ENCODE measurements around the gene ACSM5. TPM values are rescaled to one million over a fixed set of nuclear protein-coding genes. Genes with fewer than 3 reads are reported as not detected.
"Not testable (repeated sequence)": the region's sequence is repeated elsewhere in the genome, so short reads cannot be mapped to it uniquely, and the experiment has no call there.

The ACSM5 gene
- total RNA-seq, 2 experiments from 2014 or later: not detected

- no peak for DNase-seq
- Mint-ChIP-seq H3K27ac (no peak overlapping the region), H3K27me3 (peaks cover 8% of the 10 kb centered on the region), H3K9me3 (no peaks in the 10 kb centered on the region), H3K4me3 (no peak overlapping the region), H3K36me3 (ENCODE audit: low read depth) (no peaks in the 10 kb centered on the region), H3K4me1 (peaks cover 2% of the 10 kb centered on the region)
- ChIA-PET CTCF (interaction anchor here (1.2 kb wide), 1 partner anchor 24 kb away, joined by 3 read pairs; no protein-coding TSS in a partner anchor), POLR2A (no interaction called here)
Measured at GRCh38 chr16:20410121-20410723, 888 bp downstream of the ACSM5 start.

GRCh38 chr16:20411055-20411454, 1.7 kb downstream of the ACSM5 start:
- H3K36me3 Mint-ChIP-seq (ENCODE audit: low read depth): no peaks in the 10 kb centered on the region
- no peak for DNase-seq
- peaks cover 2% of the 10 kb centered on the region for H3K4me1 Mint-ChIP-seq
- no peak overlapping the region for H3K27ac Mint-ChIP-seq
- ChIA-PET POLR2A (no interaction called here), CTCF (no interaction called here)
- H3K9me3 Mint-ChIP-seq: no peaks in the 10 kb centered on the region
- peaks cover 8% of the 10 kb centered on the region for H3K27me3 Mint-ChIP-seq
- no peak overlapping the region for H3K4me3 Mint-ChIP-seq

GRCh38 chr16:20415541-20415940, 6.2 kb downstream of the ACSM5 start:
- H3K4me3 Mint-ChIP-seq: no peak overlapping the region
- H3K36me3 Mint-ChIP-seq (ENCODE audit: low read depth): no peaks in the 10 kb centered on the region
- H3K9me3 Mint-ChIP-seq: no peaks in the 10 kb centered on the region
- ChIA-PET POLR2A (no interaction called here), CTCF (interaction anchor here (0.7 kb wide), 1 partner anchor 927 kb away, joined by 3 read pairs; no protein-coding TSS in a partner anchor)
- no peak for DNase-seq
- H3K4me1 Mint-ChIP-seq: no peaks in the 10 kb centered on the region
- H3K27ac Mint-ChIP-seq: no peak overlapping the region
- peaks cover 10% of the 10 kb centered on the region for H3K27me3 Mint-ChIP-seq

- H3K4me3 Mint-ChIP-seq; H3K27me3 Mint-ChIP-seq; H3K36me3 Mint-ChIP-seq (ENCODE audit: low read depth); POLR2A ChIA-PET; H3K27ac Mint-ChIP-seq; CTCF ChIA-PET; DNase-seq; H3K9me3 Mint-ChIP-seq; H3K4me1 Mint-ChIP-seq: not testable (repeated sequence)
Measured at GRCh38 chr16:20419093-20419492, 9.8 kb downstream of the ACSM5 start.

GRCh38 chr16:20421748-20422147, 12.4 kb downstream of the ACSM5 start:
- POLR2A ChIA-PET; H3K27ac Mint-ChIP-seq; H3K27me3 Mint-ChIP-seq; H3K4me3 Mint-ChIP-seq; H3K9me3 Mint-ChIP-seq; CTCF ChIA-PET; H3K4me1 Mint-ChIP-seq; DNase-seq; H3K36me3 Mint-ChIP-seq (ENCODE audit: low read depth): not testable (repeated sequence)

- H3K27ac Mint-ChIP-seq; H3K36me3 Mint-ChIP-seq (ENCODE audit: low read depth); H3K27me3 Mint-ChIP-seq; DNase-seq; POLR2A ChIA-PET; H3K4me3 Mint-ChIP-seq; H3K9me3 Mint-ChIP-seq; H3K4me1 Mint-ChIP-seq; CTCF ChIA-PET: not testable (repeated sequence)
Measured at GRCh38 chr16:20423772-20424128, 14.4 kb downstream of the ACSM5 start.

GRCh38 chr16:20424129-20424866, 15.0 kb downstream of the ACSM5 start:
- POLR2A ChIA-PET: no interaction called here
- CTCF ChIA-PET: no interaction called here
- no peaks in the 10 kb centered on the region for H3K4me1 Mint-ChIP-seq
- H3K36me3 Mint-ChIP-seq (ENCODE audit: low read depth): no peaks in the 10 kb centered on the region
- H3K27ac Mint-ChIP-seq: no peak overlapping the region
- H3K9me3 Mint-ChIP-seq: no peaks in the 10 kb centered on the region
- no peak for DNase-seq
- no peak overlapping the region for H3K4me3 Mint-ChIP-seq
- no peaks in the 10 kb centered on the region for H3K27me3 Mint-ChIP-seq

GRCh38 chr16:20427401-20427797, 18.1 kb downstream of the ACSM5 start:
- H3K36me3 Mint-ChIP-seq (ENCODE audit: low read depth); H3K27ac Mint-ChIP-seq; POLR2A ChIA-PET; CTCF ChIA-PET; H3K9me3 Mint-ChIP-seq; H3K4me3 Mint-ChIP-seq; H3K4me1 Mint-ChIP-seq; H3K27me3 Mint-ChIP-seq; DNase-seq: not testable (repeated sequence)

- DNase-seq; H3K4me1 Mint-ChIP-seq; H3K36me3 Mint-ChIP-seq (ENCODE audit: low read depth); POLR2A ChIA-PET; H3K4me3 Mint-ChIP-seq; H3K27ac Mint-ChIP-seq; H3K9me3 Mint-ChIP-seq; H3K27me3 Mint-ChIP-seq; CTCF ChIA-PET: not testable (repeated sequence)
Measured at GRCh38 chr16:20429499-20429898, 20.2 kb downstream of the ACSM5 start.

GRCh38 chr16:20430480-20430879, 21.1 kb downstream of the ACSM5 start:
- CTCF ChIA-PET; POLR2A ChIA-PET; H3K9me3 Mint-ChIP-seq; H3K4me3 Mint-ChIP-seq; H3K36me3 Mint-ChIP-seq (ENCODE audit: low read depth); H3K27ac Mint-ChIP-seq; H3K27me3 Mint-ChIP-seq; DNase-seq; H3K4me1 Mint-ChIP-seq: not testable (repeated sequence)

GRCh38 chr16:20430948-20431347, 21.6 kb downstream of the ACSM5 start:
- H3K4me3 Mint-ChIP-seq: no peak overlapping the region
- POLR2A ChIA-PET: no interaction called here

GRCh38 chr16:20438950-20439349, 29.6 kb downstream of the ACSM5 start:
- CTCF ChIA-PET, H3K4me1 Mint-ChIP-seq: not testable (repeated sequence)

More at GRCh38 chr16:20430948-20431347, 21.6 kb downstream of the ACSM5 start:
- no peak for DNase-seq
- no peaks in the 10 kb centered on the region for H3K36me3 Mint-ChIP-seq (ENCODE audit: low read depth)
- H3K27ac Mint-ChIP-seq: no peak overlapping the region
- H3K9me3 Mint-ChIP-seq: no peaks in the 10 kb centered on the region
- H3K4me1 Mint-ChIP-seq: no peaks in the 10 kb centered on the region
- H3K27me3 Mint-ChIP-seq: no peaks in the 10 kb centered on the region
- CTCF ChIA-PET: no interaction called here

GRCh38 chr16:20439820-20440231, 30.5 kb downstream of the ACSM5 start:
- CTCF ChIA-PET; H3K27ac Mint-ChIP-seq; H3K36me3 Mint-ChIP-seq (ENCODE audit: low read depth); DNase-seq; H3K9me3 Mint-ChIP-seq; H3K4me1 Mint-ChIP-seq; H3K4me3 Mint-ChIP-seq; POLR2A ChIA-PET; H3K27me3 Mint-ChIP-seq: not testable (repeated sequence)

More at GRCh38 chr16:20438950-20439349, 29.6 kb downstream of the ACSM5 start:
- POLR2A ChIA-PET; H3K27ac Mint-ChIP-seq; H3K36me3 Mint-ChIP-seq (ENCODE audit: low read depth); DNase-seq; H3K9me3 Mint-ChIP-seq; H3K4me3 Mint-ChIP-seq; H3K27me3 Mint-ChIP-seq: not testable (repeated sequence)

- H3K27me3 Mint-ChIP-seq; H3K4me3 Mint-ChIP-seq; CTCF ChIA-PET; H3K4me1 Mint-ChIP-seq; H3K36me3 Mint-ChIP-seq (ENCODE audit: low read depth); H3K9me3 Mint-ChIP-seq; POLR2A ChIA-PET; H3K27ac Mint-ChIP-seq; DNase-seq: not testable (repeated sequence)
Measured at GRCh38 chr16:20440731-20441130, 31.4 kb downstream of the ACSM5 start.
